HS-5 (cell line): ENCODE data around the gene ACADM.
"Not testable (repeated sequence)": the region's sequence is repeated elsewhere in the genome, so short reads cannot be mapped to it uniquely, and the experiment has no call there.

Experiments
- DNase-seq: peaks from one replicate; pipeline ENCODE4 v3.0.0-alpha.2; 2012; ENCODE audit warnings: low read depth

Gene ACADM

GRCh38 chr1:75742047-75742625 is 17.6 kb downstream of the ACADM start:
- DNase-seq, result no peak

- no peak for DNase-seq
Observed at GRCh38 chr1:75745276-75745675, 20.8 kb downstream of the ACADM start.

GRCh38 chr1:75757210-75757609 is 32.7 kb downstream of the ACADM start:
- DNase-seq, result not testable (repeated sequence)

GRCh38 chr1:75758543-75758942 is 34.0 kb downstream of the ACADM start:
- DNase-seq, result not testable (repeated sequence)

- DNase-seq, result no peak
Observed at GRCh38 chr1:75764057-75764655, 39.6 kb downstream of the ACADM start.

GRCh38 chr1:75765697-75766355 is 41.3 kb downstream of the ACADM start:
- peak; percentile 79 for DNase-seq

GRCh38 chr1:75768016-75768415 is 43.5 kb downstream of the ACADM start:
- DNase-seq, result no peak

- DNase-seq, result no peak
Observed at GRCh38 chr1:75770761-75771160, 46.3 kb downstream of the ACADM start.

GRCh38 chr1:75771978-75772377 is 47.5 kb downstream of the ACADM start:
- DNase-seq, result no peak

GRCh38 chr1:75777812-75778211 is 53.3 kb downstream of the ACADM start:
- not testable (repeated sequence) for DNase-seq

- not testable (repeated sequence) for DNase-seq
Observed at GRCh38 chr1:75778694-75779093, 54.2 kb downstream of the ACADM start.

GRCh38 chr1:75780183-75780582 is 55.7 kb downstream of the ACADM start:
- DNase-seq, result not testable (repeated sequence)

- DNase-seq, result not testable (repeated sequence)
Observed at GRCh38 chr1:75783920-75784319, 59.4 kb downstream of the ACADM start.

GRCh38 chr1:75785320-75785982 is 60.9 kb downstream of the ACADM start:
- DNase-seq, result no peak

GRCh38 chr1:75785983-75786853 is 61.7 kb downstream of the ACADM start, which contains the start of gene RABGGTB:
RABGGTB (plus strand) TSS chr1:75786256; CDS start chr1:75786272, 16 bp downstream.
- peak; percentile 90 for DNase-seq

- DNase-seq, result no peak
Observed at GRCh38 chr1:75786901-75787493, 62.5 kb downstream of the ACADM start.

- no peak for DNase-seq
Observed at GRCh38 chr1:75787524-75787923, 63.0 kb downstream of the ACADM start.

GRCh38 chr1:75789988-75790387 is 65.5 kb downstream of the ACADM start:
- no peak for DNase-seq

GRCh38 chr1:75791022-75791421 is 66.5 kb downstream of the ACADM start:
- DNase-seq, result no peak

- DNase-seq, result no peak
Observed at GRCh38 chr1:75792091-75792490, 67.6 kb downstream of the ACADM start.

GRCh38 chr1:75794382-75794781 is 69.9 kb downstream of the ACADM start:
- no peak for DNase-seq
